ENCODE results near the gene UGP2.
"Not testable (repeated sequence)": the region's sequence is repeated elsewhere in the genome, so short reads cannot be mapped to it uniquely, and the experiment has no call there.

UGP2 gene

DNA sequence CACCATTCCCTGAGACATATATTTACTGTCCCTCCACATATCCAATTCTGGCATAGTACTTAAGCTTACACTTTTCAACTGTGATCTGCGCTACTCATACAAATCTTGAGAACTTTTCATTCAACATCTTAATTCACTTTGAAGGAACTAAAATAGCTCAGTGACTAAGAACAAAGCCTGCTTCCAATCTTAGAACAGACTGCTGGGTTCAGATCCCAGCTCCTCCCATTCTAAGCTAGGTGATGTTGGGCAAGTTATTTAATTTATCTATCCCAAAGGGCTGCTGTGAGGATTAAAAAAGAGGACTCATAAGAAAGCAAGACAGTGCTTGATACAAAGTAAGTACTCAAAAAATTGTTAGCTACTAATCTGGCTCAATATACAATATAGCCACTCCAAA is 57.9 kb downstream of the UGP2 start:
- DNase-seq, result no peak

DNA sequence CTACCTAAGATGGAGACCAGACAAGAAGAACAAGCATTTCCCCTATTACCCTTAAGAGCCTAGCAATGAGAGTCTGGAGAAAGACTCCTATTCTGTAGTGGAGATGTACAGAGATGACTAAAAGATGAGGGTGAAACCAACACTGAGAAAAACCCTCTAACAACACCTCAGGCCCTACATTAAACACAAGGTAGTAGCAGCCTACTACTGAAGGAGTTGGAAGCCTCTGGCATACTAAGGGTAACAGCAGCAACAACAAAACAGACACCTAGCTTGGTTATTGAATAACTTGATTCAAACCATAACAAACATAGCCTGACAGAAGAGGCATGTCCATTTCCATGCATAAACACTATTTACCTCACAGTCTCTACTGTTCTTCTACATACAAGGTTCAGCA is 60.5 kb downstream of the UGP2 start:
- DNase-seq, result no peak

DNA sequence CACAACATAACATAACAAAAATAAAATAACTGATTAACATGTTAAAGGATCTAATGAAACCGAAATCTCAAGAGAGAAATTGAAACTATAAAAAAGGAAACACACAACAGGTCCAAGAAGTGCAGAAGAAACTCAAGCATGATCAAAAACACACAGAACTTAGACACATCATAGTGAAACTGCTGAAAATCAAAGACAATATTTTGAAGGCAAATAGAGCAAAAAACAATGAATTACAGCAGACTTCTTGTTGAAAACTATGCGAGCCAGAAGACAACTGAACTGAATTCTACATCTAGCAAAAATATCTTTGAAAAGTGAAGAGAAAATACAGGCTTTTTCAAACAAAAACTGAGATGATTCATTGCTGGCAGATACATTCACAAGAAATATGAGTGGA is 61.3 kb downstream of the UGP2 start:
- DNase-seq, result no peak

DNA sequence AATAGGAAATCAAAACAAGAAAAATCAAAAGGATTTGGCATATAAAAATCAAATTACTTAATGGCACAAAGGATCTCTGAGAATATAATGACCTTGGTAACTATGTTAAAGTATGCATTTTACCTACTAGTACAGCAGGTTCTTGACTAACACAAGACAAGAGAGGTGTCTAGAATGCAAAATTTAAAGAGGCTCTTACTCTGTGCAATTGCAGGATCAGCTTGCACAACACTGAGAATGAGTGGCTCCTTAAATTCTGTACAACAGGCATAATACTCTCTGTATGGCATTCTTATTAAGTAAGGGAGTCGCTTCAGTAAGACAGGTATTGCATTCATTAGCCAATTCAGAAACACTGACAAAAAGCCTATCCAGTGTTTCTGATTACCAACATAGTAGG is 72.6 kb downstream of the UGP2 start:
- no peak for DNase-seq

DNA sequence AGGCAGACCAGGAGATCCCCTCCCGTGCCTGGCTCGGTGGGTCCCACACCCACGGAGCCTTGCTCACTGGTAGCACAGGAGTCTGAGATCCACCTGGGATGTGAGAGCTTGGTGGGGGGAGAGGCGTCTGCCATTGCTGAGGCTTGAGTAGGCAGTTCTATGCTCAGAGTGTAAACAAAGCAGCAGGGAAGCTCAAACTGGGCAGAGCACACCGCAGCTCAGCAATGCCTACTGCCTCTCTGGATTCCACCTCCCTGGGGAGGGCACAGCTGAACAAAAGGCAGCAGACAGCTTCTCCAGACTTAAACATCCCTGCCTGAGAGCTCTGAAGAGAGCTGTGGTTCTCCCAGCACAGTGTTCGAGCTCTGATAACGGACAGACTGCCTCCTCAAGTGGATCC is 85.1 kb downstream of the UGP2 start:
- DNase-seq, result peak; percentile 79 to 89

DNA sequence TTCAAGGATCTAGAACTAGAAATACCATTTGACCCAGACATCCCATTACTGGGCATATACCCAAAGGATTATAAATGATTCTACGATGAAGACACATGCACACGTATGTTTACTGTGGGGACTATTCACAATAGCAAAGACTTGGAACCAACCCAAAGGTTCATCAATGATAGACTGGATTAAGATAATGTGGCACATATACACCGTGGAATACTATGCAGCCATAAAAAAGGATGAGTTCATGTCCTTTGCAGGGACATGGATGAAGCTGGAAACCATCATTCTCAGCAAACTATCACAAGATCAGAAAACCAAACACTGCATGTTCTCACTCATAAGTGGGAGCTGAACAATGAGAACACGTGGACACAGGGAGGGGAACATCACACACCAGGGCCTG is 90.4 kb downstream of the UGP2 start:
- DNase-seq, result not testable (repeated sequence)
